HG02623 (cell line): Measurements from ENCODE around the gene COL25A1.
"Not testable (repeated sequence)": the region's sequence is repeated elsewhere in the genome, so short reads cannot be mapped to it uniquely, and the experiment has no call there.

Experiments used
- ATAC-seq: cut with Tn5 transposase; IDR thresholded peaks from one replicate; pipeline ENCODE4 v1.9.1; 2021; ENCODE audit warnings: moderate library complexity; ENCODE audit not compliant: unreplicated experiment

The COL25A1 gene

DNA sequence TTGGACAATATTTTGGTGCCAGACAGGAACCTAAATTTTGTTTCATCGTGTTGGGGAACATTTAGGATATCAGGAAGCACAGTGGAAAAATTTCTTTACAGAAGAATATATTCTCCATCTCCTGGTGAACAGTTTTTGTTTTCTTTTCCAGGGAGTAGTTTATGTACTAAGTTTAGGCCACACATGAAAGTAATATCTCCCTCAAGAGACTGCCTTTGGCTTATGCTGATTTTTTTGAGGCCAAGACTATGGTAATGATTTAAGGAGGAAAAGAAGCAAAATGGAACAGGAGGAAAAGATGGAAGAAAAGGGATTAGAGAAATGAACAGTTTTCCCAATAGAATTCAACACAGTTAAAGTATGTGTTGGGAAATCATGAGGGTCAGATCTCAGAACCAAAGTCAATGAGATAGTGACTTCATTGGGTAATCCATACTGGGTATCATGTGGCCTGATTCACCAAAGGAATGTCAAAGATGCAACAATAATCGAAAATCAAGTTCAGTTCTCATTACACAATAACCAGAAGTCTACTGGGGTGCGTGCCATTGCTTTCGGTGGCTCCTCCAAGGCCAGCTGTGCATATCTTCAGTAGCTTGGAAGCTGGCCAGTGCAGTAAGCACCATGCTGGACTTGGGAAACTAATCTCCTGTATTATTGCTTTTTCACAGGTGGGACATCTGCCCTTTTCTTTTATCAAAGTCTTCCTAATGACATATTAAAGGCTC is 234.8 kb downstream of the COL25A1 start:
- ATAC-seq: no peak

DNA sequence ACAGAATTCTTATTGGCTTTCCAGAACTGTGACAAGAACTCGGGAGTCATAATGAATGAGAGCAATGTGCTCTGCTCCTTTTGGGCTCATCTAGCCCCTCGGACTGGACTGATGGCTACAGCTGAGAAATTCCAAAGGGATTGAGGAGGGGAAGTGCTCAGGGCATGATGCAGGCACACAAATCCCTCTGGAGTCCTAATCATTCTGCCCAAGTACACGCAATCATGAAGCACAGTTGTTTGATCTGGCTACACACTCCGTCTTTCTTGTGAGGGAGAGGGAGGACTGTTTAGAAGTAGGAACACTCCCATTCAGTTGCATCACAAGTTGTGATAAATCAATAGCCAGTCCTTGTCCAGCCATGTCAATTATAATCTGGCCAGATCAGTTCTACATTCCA is 237.5 kb downstream of the COL25A1 start:
- ATAC-seq: no peak

DNA sequence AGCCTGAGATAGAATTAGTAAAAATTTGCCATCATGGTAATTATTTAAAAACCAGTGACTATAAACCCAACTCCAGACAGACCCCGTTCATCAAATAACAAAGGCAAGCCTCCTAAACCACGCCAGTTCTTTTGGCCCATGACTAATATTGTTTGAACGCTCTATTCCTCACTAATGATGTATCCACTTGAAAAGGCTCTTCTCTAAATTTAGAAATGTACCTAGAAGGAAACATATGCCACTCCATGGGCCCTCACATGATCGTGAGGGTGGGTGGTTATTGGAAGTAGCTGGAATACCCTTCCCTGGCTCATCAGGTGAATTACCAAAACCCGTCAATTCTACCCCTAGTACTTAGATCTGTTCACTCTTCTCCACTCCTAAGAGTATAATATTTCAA is 249.2 kb downstream of the COL25A1 start:
- no peak for ATAC-seq

DNA sequence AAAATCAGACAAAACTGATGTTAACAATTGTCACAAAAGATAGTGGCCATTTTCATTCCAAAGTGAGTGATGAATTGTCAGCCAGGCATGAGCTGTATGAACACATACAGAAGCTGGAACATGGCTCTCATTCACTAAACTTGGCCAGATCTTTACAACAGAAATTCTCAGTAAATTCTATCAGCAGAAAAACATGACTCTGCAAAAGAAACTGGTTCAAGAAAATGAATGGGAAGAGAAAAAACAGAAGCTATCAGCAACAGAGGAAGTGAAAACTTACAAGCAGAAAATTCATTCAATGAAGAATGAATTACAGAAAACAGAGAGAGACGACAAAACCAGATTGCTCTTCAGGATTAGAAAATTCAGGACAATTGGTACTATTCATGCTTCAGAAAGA is 249.6 kb downstream of the COL25A1 start:
- ATAC-seq: no peak

DNA sequence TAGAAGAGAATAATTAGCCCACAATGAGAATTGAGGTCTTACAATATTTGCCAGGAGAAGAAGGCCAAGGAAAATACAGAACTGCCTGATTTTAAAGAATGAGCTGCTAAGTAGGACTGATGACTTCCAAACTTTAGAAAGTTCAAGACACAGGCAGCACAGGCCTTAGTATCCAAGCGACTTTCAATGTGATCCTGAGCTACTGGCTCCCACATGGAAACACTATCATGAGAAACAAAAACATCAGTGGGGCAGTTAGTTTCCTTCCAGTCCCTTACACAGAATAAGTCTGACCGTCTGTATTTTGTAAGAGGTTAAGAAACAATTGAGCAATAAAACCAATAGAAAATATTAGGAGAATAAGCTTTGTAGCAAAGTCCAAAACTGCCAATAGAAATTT is 251.4 kb downstream of the COL25A1 start:
- ATAC-seq: no peak

DNA sequence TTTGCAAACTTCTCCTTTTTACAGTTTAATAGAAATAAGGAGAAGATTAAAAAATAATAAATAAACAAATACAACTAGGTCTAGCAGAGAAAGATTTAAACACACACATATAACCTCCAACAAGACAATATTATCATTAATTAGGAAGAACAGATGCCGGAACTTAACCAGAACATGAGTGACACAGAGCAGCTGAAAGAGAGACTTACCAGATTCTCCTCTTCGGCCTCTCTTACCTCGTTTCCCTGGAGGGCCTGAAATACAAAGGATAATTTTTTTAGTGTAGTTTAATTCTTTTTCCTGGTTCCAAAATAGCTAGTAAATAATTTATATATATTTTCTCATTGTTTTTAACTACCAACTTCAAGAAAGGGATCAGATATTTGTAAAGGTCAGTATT is 252.5 kb downstream of the COL25A1 start:
- ATAC-seq: no peak

DNA sequence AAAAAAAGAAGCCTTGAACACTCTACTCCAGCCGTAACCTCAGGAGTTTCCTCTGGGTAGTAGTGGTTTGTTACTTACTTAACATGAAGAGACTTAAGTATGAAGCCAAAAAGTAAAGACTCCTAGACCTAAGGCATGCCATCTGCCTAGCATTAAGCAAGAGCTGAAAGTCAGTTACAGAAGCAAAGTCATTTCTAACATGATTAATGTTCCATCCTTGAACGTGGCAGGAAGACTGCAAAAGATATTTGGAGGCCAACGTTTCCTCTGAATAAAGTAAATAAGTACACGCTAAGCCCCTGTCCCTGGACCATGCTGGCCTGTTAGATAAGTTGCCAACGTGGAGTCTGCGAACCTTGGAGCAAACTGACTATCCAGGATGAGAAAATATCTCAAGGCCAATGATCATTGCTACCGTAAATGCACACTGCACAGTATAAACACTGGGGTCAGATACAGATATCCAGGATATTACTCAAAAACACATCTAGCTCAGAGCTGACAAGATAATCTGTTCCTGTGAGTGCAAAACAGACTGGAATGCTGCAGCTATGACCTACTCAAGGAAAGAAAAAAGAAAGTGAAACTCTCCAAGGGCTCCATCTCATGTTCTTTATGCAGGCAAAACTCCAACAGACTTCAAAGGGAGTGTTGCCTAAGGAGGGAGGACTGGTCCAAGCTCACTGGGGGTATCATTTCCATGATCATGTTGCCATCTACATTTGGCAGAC is 255.8 kb downstream of the COL25A1 start:
- ATAC-seq: no peak

DNA sequence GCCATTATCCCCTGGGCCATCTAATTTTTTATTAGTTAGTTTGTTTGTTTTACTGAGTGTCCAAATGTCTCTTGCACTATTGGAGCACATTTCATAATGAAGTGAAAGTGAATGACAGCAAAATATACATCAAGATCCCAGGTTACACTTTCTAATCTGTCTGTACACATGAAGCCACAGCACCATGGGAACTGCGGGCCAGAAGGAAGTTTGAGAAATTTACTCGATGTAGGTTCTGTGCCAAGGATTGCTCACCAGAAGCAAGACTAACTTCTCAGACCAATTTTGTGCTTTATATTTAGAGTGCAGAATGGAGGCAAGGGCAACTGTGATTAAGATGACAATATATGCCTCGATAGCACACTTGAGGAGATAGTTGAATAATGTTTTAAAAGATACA is 258.0 kb downstream of the COL25A1 start:
- ATAC-seq: no peak

DNA sequence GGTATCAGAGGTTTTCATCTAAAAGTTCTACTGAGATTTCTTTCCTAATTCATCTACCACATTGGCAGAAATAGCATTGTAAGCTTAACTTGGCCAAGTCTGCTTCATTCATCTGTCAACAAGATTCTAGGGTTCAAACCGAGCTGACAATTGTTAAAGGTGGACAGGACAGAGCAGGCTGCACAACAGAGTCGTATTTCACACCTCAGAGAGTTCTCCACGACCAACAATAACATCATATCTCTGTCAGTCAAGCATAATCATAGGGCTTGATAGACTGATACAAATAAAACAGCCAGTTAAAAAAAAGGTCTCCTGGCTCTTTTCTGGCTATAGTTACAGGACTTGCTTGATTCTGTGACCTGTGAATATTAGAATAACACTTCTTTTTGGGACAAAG is 259.2 kb downstream of the COL25A1 start:
- ATAC-seq: no peak

DNA sequence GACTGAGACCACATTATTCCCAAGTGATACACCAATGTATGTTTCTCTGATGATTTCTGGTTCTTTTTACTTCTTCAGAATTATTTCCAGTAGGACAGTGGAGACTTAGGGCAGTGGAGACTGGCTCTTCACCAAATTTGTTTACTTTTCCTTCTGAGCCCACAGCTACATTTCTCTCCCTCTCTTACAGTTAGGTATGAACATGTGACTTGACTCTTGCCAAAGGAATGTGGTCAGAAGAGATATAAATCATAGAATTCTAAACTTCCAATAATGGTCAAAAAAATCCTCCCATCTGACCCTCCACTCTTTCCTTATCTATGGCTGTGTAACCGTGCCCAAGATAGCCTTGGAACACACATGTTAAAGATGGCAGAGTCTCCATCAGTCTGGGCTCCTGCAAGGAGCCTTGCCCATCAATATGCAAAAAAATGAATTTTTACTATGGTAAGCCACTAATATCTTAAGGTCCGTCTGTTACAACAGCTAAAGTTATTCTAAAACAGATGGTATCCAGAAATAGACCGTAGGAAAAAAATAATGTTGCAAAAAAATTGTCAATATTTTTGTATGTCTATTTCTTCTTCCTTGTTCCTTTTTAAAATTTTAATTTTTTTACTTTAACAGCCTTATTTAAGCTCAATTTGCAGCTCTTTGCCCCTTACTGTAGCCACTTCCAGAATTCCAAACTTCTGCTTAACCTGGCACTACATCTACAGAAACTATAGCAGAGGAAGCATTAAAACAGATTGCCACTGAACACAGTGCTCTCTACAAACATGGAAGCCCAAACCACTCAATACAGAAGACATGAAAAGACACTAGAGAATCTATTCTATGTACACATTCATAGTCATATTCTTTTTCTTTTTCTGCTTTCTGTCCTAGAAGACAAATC is 260.7 kb downstream of the COL25A1 start:
- ATAC-seq: no peak

DNA sequence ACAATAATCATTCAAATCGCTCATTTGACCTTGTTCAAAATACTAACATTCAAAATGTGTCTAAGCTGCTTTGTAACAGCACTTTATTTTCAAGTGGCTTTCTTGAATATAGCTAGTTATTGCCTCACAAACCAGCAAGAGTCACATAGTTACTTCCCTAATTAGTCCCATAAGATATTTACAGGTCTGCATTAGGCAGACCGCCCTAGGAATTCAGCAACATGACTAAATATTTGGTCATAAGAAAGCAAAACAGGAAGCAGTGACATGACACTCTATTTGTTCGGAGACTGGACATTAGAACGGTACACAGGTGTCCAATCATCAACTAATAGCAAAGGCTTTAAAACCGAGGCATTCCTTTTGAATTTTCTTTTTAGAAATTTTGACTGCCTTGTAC is 262.0 kb downstream of the COL25A1 start:
- ATAC-seq: no peak

DNA sequence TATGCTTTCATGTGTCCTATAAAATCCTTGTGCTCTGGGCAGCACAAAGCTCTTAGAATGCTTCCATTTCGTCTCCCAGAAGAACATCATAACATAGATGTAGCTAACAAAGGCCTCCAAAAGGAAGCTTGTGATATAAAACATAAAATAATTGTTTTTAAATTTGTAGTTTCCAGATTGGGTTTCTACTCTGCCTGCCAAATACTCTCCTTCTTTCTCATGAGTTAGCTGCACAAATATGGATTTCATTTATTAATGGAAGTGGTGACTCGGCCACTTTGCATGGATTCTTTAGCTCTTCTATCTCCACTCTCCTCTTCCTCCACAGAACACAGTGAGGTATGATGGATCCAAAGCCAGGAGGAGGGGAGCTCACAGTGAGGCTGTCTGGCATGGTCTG is 265.4 kb downstream of the COL25A1 start:
- no peak for ATAC-seq

DNA sequence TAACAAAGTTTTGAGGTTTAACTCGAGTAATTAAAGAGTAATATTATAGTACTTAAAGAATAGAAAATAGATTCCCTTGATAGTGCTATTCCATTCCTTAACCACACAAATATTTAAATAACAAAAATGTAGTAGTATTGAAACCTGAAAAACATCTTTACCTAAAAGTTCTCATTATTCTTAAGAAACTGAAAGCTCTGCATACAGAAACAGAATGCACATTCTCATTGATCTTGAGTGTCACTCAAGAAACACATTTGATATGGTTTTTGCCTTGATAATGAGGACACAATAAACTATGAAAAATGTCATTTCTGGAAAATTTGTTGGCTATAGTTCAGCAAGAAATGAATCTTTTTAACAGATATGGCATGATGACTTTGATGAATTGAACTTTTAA is 268.5 kb downstream of the COL25A1 start:
- ATAC-seq: no peak

DNA sequence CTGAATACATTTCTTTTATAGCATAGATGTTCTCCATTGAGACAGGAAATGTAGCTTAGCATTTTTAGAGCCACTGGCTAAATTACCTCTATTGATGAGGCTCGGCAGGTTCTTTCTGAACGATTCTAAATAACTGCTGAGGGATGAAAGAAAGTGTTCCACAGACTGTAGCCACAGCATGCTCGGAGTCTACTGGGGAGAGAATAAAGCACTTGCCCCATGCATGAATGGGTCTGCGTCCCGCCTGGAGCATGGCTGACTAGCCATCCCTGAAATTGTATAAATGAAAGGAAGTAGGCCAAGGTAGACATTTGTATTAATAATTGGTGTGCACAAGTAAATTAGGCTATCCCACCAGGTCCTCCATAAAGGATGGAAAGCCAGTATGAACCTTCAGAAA is 269.8 kb downstream of the COL25A1 start:
- ATAC-seq: no peak

DNA sequence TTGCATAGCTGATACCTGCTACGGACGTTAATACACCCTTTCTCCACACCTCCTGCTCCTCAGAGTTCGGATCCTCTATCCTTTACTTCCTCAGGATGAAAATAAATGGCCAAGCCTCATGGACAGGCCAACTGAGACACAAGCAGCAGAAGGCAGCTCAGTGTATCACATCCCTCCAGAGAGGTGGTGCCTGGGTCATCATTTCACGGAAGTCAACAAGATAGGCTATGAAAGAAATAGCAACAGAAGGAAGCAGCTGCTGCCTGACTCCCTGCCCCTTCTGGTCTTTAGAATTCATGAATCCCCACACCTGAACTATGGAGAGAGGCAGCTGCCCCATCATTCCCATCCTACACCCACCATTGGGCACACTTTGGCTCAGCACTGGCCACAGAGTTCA is 272.5 kb downstream of the COL25A1 start:
- no peak for ATAC-seq

DNA sequence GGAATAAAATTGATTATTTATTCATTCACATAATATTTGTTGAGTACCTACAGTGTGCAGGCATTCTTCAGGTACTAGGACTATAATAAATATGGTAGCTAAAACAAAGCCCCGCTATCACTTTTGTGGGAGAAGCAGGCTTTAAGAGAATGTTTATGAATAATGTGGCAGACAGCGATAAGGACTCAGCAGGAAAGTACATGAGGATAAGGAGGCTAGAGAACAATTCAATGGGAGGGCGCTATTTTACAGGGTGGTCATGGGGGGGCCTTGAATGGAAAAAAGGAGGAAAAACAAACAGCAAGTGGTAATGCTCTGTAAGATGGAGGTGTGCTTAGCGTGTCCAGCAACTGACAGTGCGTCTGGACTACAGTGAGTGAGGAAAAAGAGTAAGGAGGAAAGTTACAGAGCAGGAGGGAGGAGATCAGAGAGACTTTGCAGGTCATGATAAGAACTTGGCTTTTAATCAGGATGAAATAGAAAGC is 275.4 kb downstream of the COL25A1 start:
- no peak for ATAC-seq

DNA sequence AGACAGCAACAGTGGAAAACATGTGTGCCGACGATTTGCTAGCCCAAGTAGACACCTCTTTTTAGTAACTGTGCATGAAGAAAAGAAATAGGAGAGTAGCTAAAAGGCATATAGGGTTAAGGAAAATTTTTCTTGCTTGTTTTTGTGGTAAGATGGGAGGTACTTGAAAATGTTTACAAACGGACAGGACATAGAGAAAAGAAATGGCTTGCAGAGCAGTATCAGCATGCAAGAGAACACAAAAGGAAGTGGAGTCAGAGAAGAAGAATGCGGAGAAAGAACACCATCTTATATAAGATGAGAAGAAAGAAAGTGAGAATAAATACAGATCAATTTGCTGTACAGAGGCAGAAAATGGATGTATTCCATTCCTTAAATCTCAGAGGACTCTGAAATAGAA is 275.9 kb downstream of the COL25A1 start:
- ATAC-seq: no peak

DNA sequence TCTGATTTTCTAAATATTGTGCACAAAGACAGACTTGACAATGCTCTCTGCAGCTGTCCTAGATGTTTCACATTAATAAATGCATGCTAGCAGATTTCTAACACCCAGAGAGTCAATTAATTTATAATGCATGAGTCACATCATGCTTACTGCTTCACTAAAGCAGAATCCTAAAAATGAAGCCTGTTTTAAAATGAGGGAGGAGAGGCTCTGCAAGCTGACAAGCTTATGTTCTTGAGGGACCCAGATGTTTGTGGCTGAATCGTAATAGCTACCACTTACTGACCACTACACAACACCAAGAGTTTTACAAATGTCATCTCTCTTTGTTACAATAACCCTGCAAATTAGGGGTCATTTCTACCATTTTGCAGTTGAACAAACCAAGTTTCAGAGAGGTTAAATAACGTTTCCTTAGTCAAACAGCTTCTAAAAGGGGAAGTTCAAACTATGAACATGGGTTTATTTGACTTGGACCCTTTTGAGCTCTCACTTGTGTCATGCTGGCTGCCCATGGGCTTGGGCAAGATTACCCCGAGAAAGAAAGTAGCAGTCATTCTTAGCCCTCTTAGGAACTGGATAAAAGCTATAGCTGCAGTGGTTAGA is 276.9 kb downstream of the COL25A1 start:
- no peak for ATAC-seq

DNA sequence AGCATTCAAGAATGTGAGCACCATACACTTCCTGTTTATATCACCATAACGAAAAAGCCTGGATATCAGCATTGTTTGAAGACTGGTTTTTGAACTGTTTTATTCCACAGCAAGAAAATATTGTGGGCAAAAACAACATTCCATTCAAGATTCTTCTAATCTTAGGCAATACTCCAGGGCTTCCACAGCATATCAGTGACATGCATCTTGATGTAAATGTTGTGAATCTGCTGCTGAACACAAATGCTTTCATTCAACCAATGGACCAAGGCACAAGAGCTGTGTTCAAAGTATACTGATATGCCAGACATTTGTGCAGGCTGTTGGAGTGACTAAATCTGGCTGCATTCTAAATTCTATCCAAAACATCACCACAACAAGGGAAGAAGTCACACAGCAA is 279.5 kb downstream of the COL25A1 start:
- ATAC-seq: no peak

DNA sequence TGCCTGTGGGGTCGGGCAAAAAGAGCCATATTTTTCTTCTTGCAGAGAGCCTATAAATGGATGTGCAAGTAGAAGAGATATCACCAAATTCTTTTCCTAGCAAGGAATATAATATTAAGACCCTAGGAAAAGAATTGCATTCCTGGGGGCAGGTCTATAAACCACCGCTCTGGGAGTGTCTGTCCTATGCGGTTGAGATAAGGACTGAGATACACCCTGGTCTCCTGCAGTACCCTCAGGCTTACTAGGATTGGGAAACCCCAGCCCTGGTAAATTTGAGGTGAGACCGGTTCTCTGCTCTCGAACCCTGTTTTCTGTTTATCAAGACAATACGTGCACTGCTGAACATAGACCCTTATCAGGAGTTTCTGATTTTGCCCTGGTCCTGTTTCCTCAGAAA is 280.8 kb downstream of the COL25A1 start:
- ATAC-seq: not testable (repeated sequence)

DNA sequence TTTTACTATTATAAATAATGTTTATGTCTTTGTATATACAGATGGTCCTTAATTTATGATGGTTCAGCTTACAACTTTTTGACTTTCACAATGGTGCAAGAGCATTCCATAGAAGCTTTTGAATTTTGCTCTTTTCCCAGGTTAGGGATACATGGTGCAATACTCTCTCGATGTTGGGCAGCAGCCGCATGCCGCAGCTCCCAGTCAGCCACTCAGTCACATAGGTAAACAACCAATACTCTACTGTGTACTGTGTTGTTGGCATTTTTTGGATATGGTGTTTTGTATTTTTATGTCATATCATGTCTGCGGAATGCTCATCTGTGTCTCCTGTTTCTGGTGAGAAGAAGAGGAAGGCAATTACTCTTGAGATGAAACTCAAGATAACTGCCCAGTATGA is 281.6 kb downstream of the COL25A1 start:
- ATAC-seq: no peak
